GM18520 (cell line): ENCODE results near the gene SFT2D2.
A peak's percentile ranks its signal among the peaks of the same experiment; 100 is the strongest.

Source experiments
- ATAC-seq: cut with Tn5 transposase; IDR thresholded peaks from one replicate; pipeline ENCODE4 v1.9.1; 2021; ENCODE audit not compliant: unreplicated experiment

Gene SFT2D2

GRCh38 chr1:168223261-168223660, 2.5 kb upstream of the SFT2D2 start:
- ATAC-seq = no peak

GRCh38 chr1:168223681-168224540, 1.9 kb upstream of the SFT2D2 start:
- no peak for ATAC-seq

- no peak for ATAC-seq
Measured at GRCh38 chr1:168224991-168225390, 813 bp upstream of the SFT2D2 start.

- peak; percentile 29 for ATAC-seq
Measured at GRCh38 chr1:168227620-168228019, 1.8 kb downstream of the SFT2D2 start.

GRCh38 chr1:168229893-168230292, 4.1 kb downstream of the SFT2D2 start:
- ATAC-seq = no peak

GRCh38 chr1:168230709-168231108, 4.9 kb downstream of the SFT2D2 start:
- ATAC-seq = no peak

- ATAC-seq = no peak
Measured at GRCh38 chr1:168234846-168235547, 9.2 kb downstream of the SFT2D2 start.

GRCh38 chr1:168235548-168235885, 9.7 kb downstream of the SFT2D2 start:
- no peak for ATAC-seq

- ATAC-seq = no peak
Measured at GRCh38 chr1:168235937-168236336, 10.1 kb downstream of the SFT2D2 start.

- no peak for ATAC-seq
Measured at GRCh38 chr1:168236836-168237611, 11.2 kb downstream of the SFT2D2 start.

- no peak for ATAC-seq
Measured at GRCh38 chr1:168243198-168243597, 17.4 kb downstream of the SFT2D2 start.

- no peak for ATAC-seq
Measured at GRCh38 chr1:168243636-168244212, 17.9 kb downstream of the SFT2D2 start.

- ATAC-seq = no peak
Measured at GRCh38 chr1:168245042-168245441, 19.2 kb downstream of the SFT2D2 start.

GRCh38 chr1:168246506-168246905, 20.7 kb downstream of the SFT2D2 start:
- no peak for ATAC-seq

GRCh38 chr1:168252204-168252733, 26.5 kb downstream of the SFT2D2 start:
- no peak for ATAC-seq

- no peak for ATAC-seq
Measured at GRCh38 chr1:168256164-168256563, 30.4 kb downstream of the SFT2D2 start.

- no peak for ATAC-seq
Measured at GRCh38 chr1:168257397-168257796, 31.6 kb downstream of the SFT2D2 start.

- no peak for ATAC-seq
Measured at GRCh38 chr1:168259567-168259966, 33.8 kb downstream of the SFT2D2 start.

GRCh38 chr1:168260393-168260792, 34.6 kb downstream of the SFT2D2 start:
- ATAC-seq = no peak

- ATAC-seq = no peak
Measured at GRCh38 chr1:168261390-168261789, 35.6 kb downstream of the SFT2D2 start.

GRCh38 chr1:168263130-168263529, 37.3 kb downstream of the SFT2D2 start:
- no peak for ATAC-seq
